CD4-positive, alpha-beta T cell (primary cell): Measurements from ENCODE around the gene BEND7. TPM values are rescaled to one million over a fixed set of nuclear protein-coding genes. Genes with fewer than 3 reads are reported as not detected.
A peak's percentile ranks its signal among the peaks of the same experiment; 100 is the strongest.

ENCODE experiments used
- ATAC-seq: fragments of 200-7000 bp; cut with Tn5 transposase; one replicate; pipeline ENCODE4 v1.10.0; 2022; ENCODE audit warnings: mild to moderate bottlenecking; ENCODE audit not compliant: poor library complexity
- CTCF ChIA-PET: fragments of 350-600 bp; sonication (Branson Sonifier 250); formaldehyde crosslinking; loops from one replicate; lab custom pipeline; 2021; ENCODE audit warnings: antibody characterized with exemption, inconsistent platforms; lab: Charles Lee
- POLR2A ChIA-PET: fragments of 350-600 bp; sonication (Branson Sonifier 250); formaldehyde crosslinking; loops from one replicate; lab custom pipeline; 2021; ENCODE audit warnings: antibody characterized with exemption, inconsistent platforms; lab: Charles Lee
- DNase-seq, 14 experiments: peaks; one replicate each; pipeline ENCODE4 v3.0.0-alpha.2; 2013 to 2020; ENCODE audit warnings: mixed read lengths in 2 of 14
- H3K27ac ChIP-seq, 2 donors: one replicate each; pipeline versions ENCODE4 v1.5.1 to v1.7.0; 2013; ENCODE audit warnings: low read length in 2 of 2, low read depth in 1 of 2, mild to moderate bottlenecking in 1 of 2
- H3K27me3 ChIP-seq, 2 experiments: 1 replicate in 1 of 2; 2 replicates in 1 of 2; pipeline versions ENCODE4 v1.6.1 to v1.7.0; 2013; ENCODE audit warnings: low read length in 2 of 2, control low read depth in 1 of 2, mild to moderate bottlenecking in 1 of 2, moderate library complexity in 1 of 2; ENCODE audit not compliant: insufficient read depth in 2 of 2, control insufficient read depth in 1 of 2
- H3K36me3 ChIP-seq: one replicate; pipeline ENCODE4 v1.6.1; 2013; ENCODE audit warnings: low read length, control low read depth; ENCODE audit not compliant: insufficient read depth
- H3K4me1 ChIP-seq: one replicate; pipeline ENCODE4 v1.6.1; 2013; ENCODE audit warnings: low read length, control low read depth; ENCODE audit not compliant: insufficient read depth
- H3K4me3 ChIP-seq: one replicate; pipeline ENCODE4 v1.5.1; 2013; ENCODE audit warnings: mild to moderate bottlenecking, low read length, moderate library complexity
- H3K9me3 ChIP-seq, 2 experiments: 1 replicate in 1 of 2; 2 replicates in 1 of 2; pipeline versions ENCODE4 v1.6.1 to v1.7.0; 2013; ENCODE audit warnings: low read length in 2 of 2, mild to moderate bottlenecking in 2 of 2, control low read depth in 1 of 2, moderate library complexity in 1 of 2; ENCODE audit not compliant: control insufficient read depth in 1 of 2, insufficient read depth in 1 of 2
- H3K27ac Mint-ChIP-seq: one replicate; pipeline ENCODE4 v1.8.0; 2020; ENCODE audit warnings: mixed read lengths
- H3K27me3 Mint-ChIP-seq: one replicate; pipeline ENCODE4 v1.8.0; 2021; ENCODE audit warnings: mixed read lengths
- H3K36me3 Mint-ChIP-seq: one replicate; pipeline ENCODE4 v1.8.0; 2021; ENCODE audit warnings: low read depth, mixed read lengths
- H3K4me1 Mint-ChIP-seq: one replicate; pipeline ENCODE4 v1.8.0; 2021; ENCODE audit warnings: low read depth, mixed read lengths
- H3K4me3 Mint-ChIP-seq: one replicate; pipeline ENCODE4 v1.8.0; 2020; ENCODE audit warnings: mild to moderate bottlenecking, mixed read lengths
- H3K9me3 Mint-ChIP-seq: one replicate; pipeline ENCODE4 v1.8.0; 2020; ENCODE audit warnings: mixed read lengths
- CTCF ChIP-seq: fragments of 200-600 bp; IDR thresholded peaks from one replicate; pipeline ENCODE4 v1.8.0; 2022; ENCODE audit warnings: antibody characterized with exemption, mild to moderate bottlenecking
- intact Hi-C, 2 experiments: fragments of 100-400 bp; cut with DNase I in 1 of 2; cut with micrococcal nuclease in 1 of 2; formaldehyde crosslinking; loops; one replicate each; pipeline versions ENCODE4 v1.15.1 to v1.9.0; 2023 to 2025; cut with DNase I, micrococcal nuclease
- total RNA-seq, 174 experiments: library from RNA in 2 of 174; stranded (reverse) in 2 of 174; gene quantifications; one replicate each; pipeline ENCODE4 v1.2.3 and lab custom pipeline; 2021 to 2026

Gene BEND7
- total RNA-seq, 2 experiments from 2014 or later, result not detected

GRCh38 chr10:13567030-13567429 is 38.2 kb upstream of the BEND7 start:
- H3K27ac ChIP-seq, result no peak overlapping the region
- ATAC-seq, result no peak
- intact Hi-C loops, result no loop called here
- H3K4me3 ChIP-seq, result no peak overlapping the region
- no peak for TF ChIP-seq CTCF
- H3K9me3 ChIP-seq, result no peaks in the 10 kb centered on the region
- Mint-ChIP-seq H3K4me3 (no peak overlapping the region), H3K4me1 (no peaks in the 10 kb centered on the region), H3K27ac (no peak overlapping the region), H3K36me3 (no peaks in the 10 kb centered on the region), H3K9me3 (no peaks in the 10 kb centered on the region), H3K27me3 (peaks cover 27% of the 10 kb centered on the region)
- H3K27me3 ChIP-seq, result no peaks in the 10 kb centered on the region
- no peaks in the 10 kb centered on the region for H3K4me1 ChIP-seq
- CTCF ChIA-PET, result no interaction called here
- no peaks in the 10 kb centered on the region for H3K36me3 ChIP-seq
- POLR2A ChIA-PET, result no interaction called here
- peak in 2 of 14 experiments; percentile 13 to 22 for DNase-seq

GRCh38 chr10:13564576-13564975 is 35.8 kb upstream of the BEND7 start:
- DNase-seq (no peak), ATAC-seq (no peak)
- Mint-ChIP-seq H3K36me3 (no peaks in the 10 kb centered on the region), H3K4me3 (no peak overlapping the region), H3K4me1 (no peaks in the 10 kb centered on the region), H3K27ac (no peak overlapping the region), H3K27me3 (peaks cover 11% of the 10 kb centered on the region), H3K9me3 (no peaks in the 10 kb centered on the region)
- no peak overlapping the region for H3K4me3 ChIP-seq
- no peaks in the 10 kb centered on the region for H3K36me3 ChIP-seq
- intact Hi-C loops, result no loop called here
- no peak overlapping the region for H3K27ac ChIP-seq
- no peaks in the 10 kb centered on the region for H3K9me3 ChIP-seq
- POLR2A ChIA-PET, result no interaction called here
- CTCF ChIA-PET, result no interaction called here
- no peak for TF ChIP-seq CTCF
- H3K4me1 ChIP-seq, result no peaks in the 10 kb centered on the region
- H3K27me3 ChIP-seq, result no peaks in the 10 kb centered on the region

DNA sequence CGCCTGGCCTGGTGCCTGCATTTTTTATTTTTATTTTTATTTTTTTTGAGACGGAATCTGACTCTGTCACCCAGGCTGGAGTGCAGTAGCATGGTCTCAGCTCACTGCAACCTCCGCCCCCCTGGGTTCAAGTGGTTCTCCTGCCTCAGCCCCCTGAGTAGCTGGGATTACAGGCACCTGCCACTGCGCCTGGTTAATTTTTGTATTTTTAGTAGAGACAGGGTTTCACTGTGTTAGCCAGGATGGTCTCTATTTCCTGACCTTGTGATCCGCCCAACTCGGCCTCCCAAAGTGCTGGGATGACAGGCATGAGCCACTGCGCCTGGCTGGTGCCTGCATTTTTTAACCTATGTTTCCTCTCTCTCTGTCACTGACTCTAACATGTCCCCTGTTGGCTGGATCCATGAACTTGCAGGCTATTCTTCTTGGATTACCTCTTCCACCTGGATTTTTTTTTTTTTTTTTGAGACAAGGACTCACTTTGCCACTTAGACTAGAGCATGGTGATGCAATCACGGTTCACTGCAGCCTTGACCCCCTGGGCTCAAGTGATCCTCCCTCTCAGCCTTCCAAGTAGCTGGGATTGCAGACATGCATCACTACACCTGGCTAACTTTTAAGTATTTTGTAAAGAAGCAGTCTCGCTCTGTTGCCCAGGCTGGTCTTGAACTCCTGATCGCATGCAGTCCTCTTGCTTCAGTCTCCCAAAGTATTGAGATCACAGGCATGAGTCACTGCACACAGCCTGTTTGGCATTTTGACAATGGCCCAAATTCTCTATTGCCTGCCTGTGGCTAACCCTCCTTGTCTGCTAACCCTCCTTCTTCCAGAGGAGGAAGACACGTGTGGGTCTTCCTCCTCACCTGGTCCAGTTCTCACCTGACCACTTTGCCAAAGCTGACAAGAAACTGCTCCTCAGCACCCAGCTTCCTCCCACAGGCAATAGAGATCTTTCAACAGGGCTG is 34.9 kb upstream of the BEND7 start:
- H3K4me3 ChIP-seq, result no peak overlapping the region
- no peak for TF ChIP-seq CTCF
- DNase-seq (no peak), ATAC-seq (no peak)
- peaks cover 8% of the 10 kb centered on the region for H3K27me3 Mint-ChIP-seq
- H3K4me1 Mint-ChIP-seq, result no peaks in the 10 kb centered on the region
- no peaks in the 10 kb centered on the region for H3K27me3 ChIP-seq
- POLR2A ChIA-PET, result no interaction called here
- H3K36me3 Mint-ChIP-seq, result no peaks in the 10 kb centered on the region
- H3K36me3 ChIP-seq, result no peaks in the 10 kb centered on the region
- H3K27ac ChIP-seq, result no peak overlapping the region
- CTCF ChIA-PET, result no interaction called here
- intact Hi-C loops, result no loop called here
- no peak overlapping the region for H3K4me3 Mint-ChIP-seq
- no peak overlapping the region for H3K27ac Mint-ChIP-seq
- H3K9me3 ChIP-seq, result no peaks in the 10 kb centered on the region
- H3K9me3 Mint-ChIP-seq, result no peaks in the 10 kb centered on the region
- no peaks in the 10 kb centered on the region for H3K4me1 ChIP-seq
